ENCODE measurements around the gene CFL2. TPM values are rescaled to one million over a fixed set of nuclear protein-coding genes. Genes with fewer than 3 reads are reported as not detected.
"Not testable (repeated sequence)": the region's sequence is repeated elsewhere in the genome, so short reads cannot be mapped to it uniquely, and the experiment has no call there.

Gene CFL2
- total RNA-seq, 4 donors from 2014 or later = 36.6 to 99.6 (median 82.3) TPM

- Histone ChIP-seq H3K4me3 (no peak overlapping the region), H3K27ac (no peak overlapping the region), H3K27me3 (no peaks in the 10 kb centered on the region), H3K4me1 (peaks cover 0 to 12% (median 3%) of the 10 kb centered on the region in 4 donors), H3K9me3 (no peaks in the 10 kb centered on the region), H3K36me3 (no peaks in the 10 kb centered on the region)
- no peak for DNase-seq (ENCODE audit: low spot score in 2 of 2)
- WGBS, 2 donors = 97 to 98% methylated on average over 1 of the region's 1 CpG
- no peak for TF ChIP-seq POLR2A (IDR thresholded peaks at IDR 0.05)
Observed at GRCh38 chr14:34700622-34701130, 13.7 kb downstream of the CFL2 start.

DNA sequence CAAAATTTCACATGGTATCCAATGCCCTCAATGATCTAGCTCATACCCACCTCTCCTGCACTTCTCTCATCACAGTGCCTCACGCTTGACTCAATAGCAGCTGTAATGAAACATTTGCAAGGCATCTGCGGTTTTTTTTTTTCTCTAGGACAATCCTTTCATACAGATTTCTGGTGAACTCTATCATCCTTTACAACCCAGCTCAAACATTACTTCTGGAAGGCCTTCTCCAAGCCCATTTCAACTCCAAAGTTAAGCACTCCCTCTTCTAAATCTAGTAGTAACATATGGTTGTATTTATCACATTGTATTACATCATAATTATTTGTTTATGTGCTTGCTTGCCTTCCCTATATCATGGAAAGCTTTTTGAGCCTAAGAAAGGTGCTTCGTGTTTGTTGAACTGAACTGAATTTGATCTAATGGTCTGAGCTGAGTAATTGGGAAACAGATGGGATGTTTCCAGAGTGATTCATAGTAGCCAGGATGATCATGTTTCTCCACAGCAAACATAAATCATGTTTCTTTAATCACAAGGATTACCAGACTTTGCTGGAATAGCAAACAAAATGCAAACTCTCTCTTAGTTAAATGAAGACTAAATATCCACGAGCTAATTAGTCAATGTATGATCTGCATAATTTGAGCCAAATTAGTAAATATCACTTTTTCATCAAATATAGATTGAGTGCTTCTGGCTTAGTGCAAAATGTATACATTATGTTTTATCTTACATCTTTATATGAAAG, 14.3 kb downstream of the CFL2 start:
- no peak for TF ChIP-seq EP300 (IDR thresholded peaks at IDR 0.05)
- TF ChIP-seq, protein P1, sequence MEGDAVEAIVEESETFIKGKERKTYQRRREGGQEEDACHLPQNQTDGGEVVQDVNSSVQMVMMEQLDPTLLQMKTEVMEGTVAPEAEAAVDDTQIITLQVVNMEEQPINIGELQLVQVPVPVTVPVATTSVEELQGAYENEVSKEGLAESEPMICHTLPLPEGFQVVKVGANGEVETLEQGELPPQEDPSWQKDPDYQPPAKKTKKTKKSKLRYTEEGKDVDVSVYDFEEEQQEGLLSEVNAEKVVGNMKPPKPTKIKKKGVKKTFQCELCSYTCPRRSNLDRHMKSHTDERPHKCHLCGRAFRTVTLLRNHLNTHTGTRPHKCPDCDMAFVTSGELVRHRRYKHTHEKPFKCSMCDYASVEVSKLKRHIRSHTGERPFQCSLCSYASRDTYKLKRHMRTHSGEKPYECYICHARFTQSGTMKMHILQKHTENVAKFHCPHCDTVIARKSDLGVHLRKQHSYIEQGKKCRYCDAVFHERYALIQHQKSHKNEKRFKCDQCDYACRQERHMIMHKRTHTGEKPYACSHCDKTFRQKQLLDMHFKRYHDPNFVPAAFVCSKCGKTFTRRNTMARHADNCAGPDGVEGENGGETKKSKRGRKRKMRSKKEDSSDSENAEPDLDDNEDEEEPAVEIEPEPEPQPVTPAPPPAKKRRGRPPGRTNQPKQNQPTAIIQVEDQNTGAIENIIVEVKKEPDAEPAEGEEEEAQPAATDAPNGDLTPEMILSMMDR (IDR thresholded peaks at IDR 0.05) = no peak
- no peak for TF ChIP-seq POLR2A (IDR thresholded peaks at IDR 0.05)
- WGBS, 2 donors = 33 to 37% methylated on average over 4 of the region's 4 CpGs
- Histone ChIP-seq H3K27ac (peak overlapping the region in 2 of 4 donors; percentile 20 to 57), H3K36me3 (no peaks in the 10 kb centered on the region), H3K9me3 (no peaks in the 10 kb centered on the region), H3K4me1 (peaks cover 0 to 12% (median 3%) of the 10 kb centered on the region in 4 donors), H3K4me3 (no peak overlapping the region), H3K27me3 (no peaks in the 10 kb centered on the region)
- no peak for DNase-seq (ENCODE audit: low spot score in 2 of 2)

- H3K27ac ChIP-seq; H3K9me3 ChIP-seq; H3K27me3 ChIP-seq; H3K36me3 ChIP-seq; DNase-seq (ENCODE audit: low spot score in 2 of 2); H3K4me3 ChIP-seq: not testable (repeated sequence)
- peaks cover 0 to 17% (median 0%) of the 10 kb centered on the region in 4 donors for H3K4me1 ChIP-seq
- WGBS, 2 donors = 93 to 94% methylated on average over 16 of the region's 16 CpGs
Observed at GRCh38 chr14:34694216-34694615, 20.2 kb downstream of the CFL2 start.

- no peak overlapping the region for H3K27ac ChIP-seq
- H3K4me1 ChIP-seq = peaks cover 0 to 17% (median 0%) of the 10 kb centered on the region in 4 donors
- DNase-seq (ENCODE audit: low spot score in 2 of 2) = no peak
- no peaks in the 10 kb centered on the region for H3K27me3 ChIP-seq
- no peaks in the 10 kb centered on the region for H3K9me3 ChIP-seq
- 49 to 55% methylated on average over 18 of the region's 18 CpGs for WGBS, 2 donors
- no peaks in the 10 kb centered on the region for H3K36me3 ChIP-seq
- TF ChIP-seq EP300 (IDR thresholded peaks at IDR 0.05) = no peak
- TF ChIP-seq, protein P1 (IDR thresholded peaks at IDR 0.05) = no peak
- no peak for TF ChIP-seq POLR2A (IDR thresholded peaks at IDR 0.05)
- H3K4me3 ChIP-seq = peak overlapping the region in 2 of 4 donors; percentile 28 to 41
Observed at GRCh38 chr14:34693228-34693939, 21.0 kb downstream of the CFL2 start.

- peaks cover 0 to 17% (median 0%) of the 10 kb centered on the region in 4 donors for H3K4me1 ChIP-seq
- H3K4me3 ChIP-seq = peak overlapping the region in 2 of 4 donors; percentile 28 to 41
- no peaks in the 10 kb centered on the region for H3K36me3 ChIP-seq
- H3K27ac ChIP-seq = no peak overlapping the region
- H3K27me3 ChIP-seq = no peaks in the 10 kb centered on the region
- no peak for DNase-seq (ENCODE audit: low spot score in 2 of 2)
- no peak for TF ChIP-seq POLR2A (IDR thresholded peaks at IDR 0.05)
- TF ChIP-seq EP300 (IDR thresholded peaks at IDR 0.05) = no peak
- TF ChIP-seq, protein P1 (IDR thresholded peaks at IDR 0.05) = no peak
- 63 to 83% methylated on average over 2 of the region's 2 CpGs for WGBS, 2 donors
- H3K9me3 ChIP-seq = no peaks in the 10 kb centered on the region
Observed at GRCh38 chr14:34692898-34693227, 21.5 kb downstream of the CFL2 start.

DNA sequence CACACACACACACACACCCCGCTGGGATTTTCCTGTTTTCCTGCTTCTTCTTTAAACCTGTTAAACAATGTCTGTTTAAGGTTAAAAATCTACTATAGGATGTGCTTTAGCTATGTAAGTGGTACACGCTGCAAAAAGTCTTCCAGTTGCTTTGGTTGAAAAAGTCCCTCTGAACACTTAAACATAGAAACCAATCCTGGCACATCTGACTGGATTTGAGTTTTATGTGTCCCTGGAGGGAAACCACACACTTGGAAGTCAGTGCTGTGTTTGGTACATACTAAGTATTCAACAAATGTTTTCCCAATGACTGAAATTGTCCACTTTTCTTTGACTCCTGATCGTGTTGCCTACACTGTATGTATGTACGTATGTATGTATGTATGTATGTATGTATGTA, 22.0 kb downstream of the CFL2 start:
- no peaks in the 10 kb centered on the region for H3K36me3 ChIP-seq
- DNase-seq (ENCODE audit: low spot score in 2 of 2) = no peak
- 62 to 65% methylated on average over 4 of the region's 4 CpGs for WGBS, 2 donors
- no peak overlapping the region for H3K27ac ChIP-seq
- H3K27me3 ChIP-seq = no peaks in the 10 kb centered on the region
- H3K4me3 ChIP-seq = no peak overlapping the region
- TF ChIP-seq EP300 (IDR thresholded peaks at IDR 0.05) (no peak), POLR2A (IDR thresholded peaks at IDR 0.05) (no peak)
- TF ChIP-seq, protein P1 (IDR thresholded peaks at IDR 0.05) = no peak
- peaks cover 0 to 17% (median 0%) of the 10 kb centered on the region in 4 donors for H3K4me1 ChIP-seq
- H3K9me3 ChIP-seq = no peaks in the 10 kb centered on the region

Data from tibial nerve (tissue), 4 donors.